ENCODE results near the gene GLRX3.

The GLRX3 gene

GRCh38 chr10:130159192-130159794 is 23.1 kb downstream of the GLRX3 start:
- Histone ChIP-seq H3K4me1 (ENCODE audit: insufficient read depth, low read length) (no peaks in the 10 kb centered on the region), H3K4me2 (ENCODE audit: insufficient read depth, low read length) (no peak overlapping the region), H3K27me3 (ENCODE audit: insufficient read depth, low read length, poor library complexity) (no peaks in the 10 kb centered on the region), H3K36me3 (ENCODE audit: insufficient read depth, low read length) (peaks cover 46% of the 10 kb centered on the region), H3K27ac (ENCODE audit: low read length) (no peak overlapping the region), H3K9ac (ENCODE audit: low read depth, low read length) (no peak overlapping the region), H3K79me2 (ENCODE audit: insufficient read depth, low read length) (peaks cover 45% of the 10 kb centered on the region), H3K4me3 (ENCODE audit: low read depth in 1 of 2, low read length in 2 of 2) (no peak overlapping the region), H3K9me3 (ENCODE audit: insufficient read depth, low read length, severe bottlenecking) (no peaks in the 10 kb centered on the region), H2AFZ (ENCODE audit: low read depth, low read length) (no peak overlapping the region), H4K20me1 (ENCODE audit: insufficient read depth, low read length) (peaks cover 49% of the 10 kb centered on the region)
- no peak for DNase-seq
- TF ChIP-seq CTCF (IDR thresholded peaks at IDR 0.05; ENCODE audit: borderline replicate concordance, extremely low read depth, low read length, poor library complexity, severe bottlenecking) (no peak), EZH2 (IDR thresholded peaks at IDR 0.05; ENCODE audit: borderline replicate concordance, low read depth, low read length, severe bottlenecking) (no peak)
- ATAC-seq (ENCODE audit: insufficient read depth, low read depth) = no peak

- Histone ChIP-seq H3K9ac (ENCODE audit: low read depth, low read length) (no peak overlapping the region), H3K79me2 (ENCODE audit: insufficient read depth, low read length) (peaks cover 30% of the 10 kb centered on the region), H3K36me3 (ENCODE audit: insufficient read depth, low read length) (peaks cover 45% of the 10 kb centered on the region), H3K4me3 (ENCODE audit: low read depth in 1 of 2, low read length in 2 of 2) (no peak overlapping the region), H3K27me3 (ENCODE audit: insufficient read depth, low read length, poor library complexity) (no peaks in the 10 kb centered on the region), H3K4me1 (ENCODE audit: insufficient read depth, low read length) (no peaks in the 10 kb centered on the region), H3K27ac (ENCODE audit: low read length) (no peak overlapping the region), H3K4me2 (ENCODE audit: insufficient read depth, low read length) (no peak overlapping the region), H4K20me1 (ENCODE audit: insufficient read depth, low read length) (peaks cover 42% of the 10 kb centered on the region), H3K9me3 (ENCODE audit: insufficient read depth, low read length, severe bottlenecking) (no peaks in the 10 kb centered on the region), H2AFZ (ENCODE audit: low read depth, low read length) (no peak overlapping the region)
- DNase-seq (no peak), ATAC-seq (ENCODE audit: insufficient read depth, low read depth) (peak; percentile 55)
- TF ChIP-seq EZH2 (IDR thresholded peaks at IDR 0.05; ENCODE audit: borderline replicate concordance, low read depth, low read length, severe bottlenecking) (no peak), CTCF (IDR thresholded peaks at IDR 0.05; ENCODE audit: borderline replicate concordance, extremely low read depth, low read length, poor library complexity, severe bottlenecking) (peak; percentile 40)
Measured at GRCh38 chr10:130160775-130161174, 24.6 kb downstream of the GLRX3 start.

- Histone ChIP-seq H3K4me2 (ENCODE audit: insufficient read depth, low read length) (no peak overlapping the region), H4K20me1 (ENCODE audit: insufficient read depth, low read length) (peaks cover 39% of the 10 kb centered on the region), H3K27me3 (ENCODE audit: insufficient read depth, low read length, poor library complexity) (no peaks in the 10 kb centered on the region), H3K9me3 (ENCODE audit: insufficient read depth, low read length, severe bottlenecking) (no peaks in the 10 kb centered on the region), H3K79me2 (ENCODE audit: insufficient read depth, low read length) (peaks cover 25% of the 10 kb centered on the region), H2AFZ (ENCODE audit: low read depth, low read length) (no peak overlapping the region), H3K9ac (ENCODE audit: low read depth, low read length) (no peak overlapping the region), H3K4me1 (ENCODE audit: insufficient read depth, low read length) (no peaks in the 10 kb centered on the region), H3K27ac (ENCODE audit: low read length) (no peak overlapping the region), H3K4me3 (ENCODE audit: low read depth in 1 of 2, low read length in 2 of 2) (no peak overlapping the region), H3K36me3 (ENCODE audit: insufficient read depth, low read length) (peaks cover 47% of the 10 kb centered on the region)
- ATAC-seq (ENCODE audit: insufficient read depth, low read depth) = no peak
- DNase-seq = no peak
- TF ChIP-seq CTCF (IDR thresholded peaks at IDR 0.05; ENCODE audit: borderline replicate concordance, extremely low read depth, low read length, poor library complexity, severe bottlenecking) (no peak), EZH2 (IDR thresholded peaks at IDR 0.05; ENCODE audit: borderline replicate concordance, low read depth, low read length, severe bottlenecking) (no peak)
Measured at GRCh38 chr10:130161331-130161730, 25.1 kb downstream of the GLRX3 start.
